HepG2 (cell line): ENCODE results near the gene NABP1. TPM values are rescaled to one million over a fixed set of nuclear protein-coding genes. Genes with fewer than 3 reads are reported as not detected.

Experiments used
- FOSL2 ChIP-seq: sonication (generic); formaldehyde crosslinking; IDR thresholded peaks from 2 replicates; pipeline ENCODE4 v1.4.0; 2020; ENCODE audit warnings: missing genetic modification reagents
- GATAD2A ChIP-seq: IDR thresholded peaks from 2 replicates; pipeline ENCODE4 v1.6.1; 2016
- HMG20A ChIP-seq: IDR thresholded peaks from 2 replicates; pipeline ENCODE4 v1.6.1; 2016; ENCODE audit warnings: borderline replicate concordance
- MBD4 ChIP-seq: IDR thresholded peaks from 2 replicates; pipeline ENCODE4 v1.6.1; 2012; ENCODE audit warnings: low read length, inconsistent platforms, borderline replicate concordance
- MXI1 ChIP-seq: IDR thresholded peaks from 3 replicates; pipeline ENCODE4 v1.6.1; 2012; ENCODE audit warnings: low read depth, low read length, inconsistent platforms, borderline replicate concordance
- NCOA2 ChIP-seq: sonication (generic); formaldehyde crosslinking; IDR thresholded peaks from 2 replicates; pipeline ENCODE4 v1.8.0; 2022; ENCODE audit warnings: inconsistent platforms
- POGZ ChIP-seq: sonication (generic); formaldehyde crosslinking; IDR thresholded peaks from 2 replicates; pipeline ENCODE4 v1.4.0; 2020; ENCODE audit warnings: mild to moderate bottlenecking, missing genetic modification reagents
- POLR2AphosphoS5 ChIP-seq: IDR thresholded peaks from 2 replicates; pipeline ENCODE4 v1.6.1; 2012; ENCODE audit warnings: low read depth, low read length
- PPARG ChIP-seq: conservative IDR thresholded peaks from 2 replicates; pipeline ENCODE4 v1.6.1; 2016; ENCODE audit warnings: missing biosample characterization, missing genetic modification reagents
- RXRB ChIP-seq: IDR thresholded peaks from 2 replicates; pipeline ENCODE4 v1.6.1; 2016; ENCODE audit warnings: borderline replicate concordance, missing genetic modification reagents, missing compliant biosample characterization
- SMC3 ChIP-seq: IDR thresholded peaks from 2 replicates; pipeline ENCODE4 v1.6.1; 2011; ENCODE audit warnings: low read length, improper control_type of control experiment
- TBL1XR1 ChIP-seq: fragments of 150-350 bp; IDR thresholded peaks from 2 replicates; pipeline ENCODE4 v1.6.1; 2014; ENCODE audit warnings: borderline replicate concordance, low read length; ENCODE audit not compliant: partially characterized antibody
- TGIF2 ChIP-seq: IDR thresholded peaks from 2 replicates; pipeline ENCODE4 v1.6.1; 2016; ENCODE audit warnings: control low read depth, missing compliant biosample characterization
- U2AF1 ChIP-seq: fragments of 200-400 bp; formaldehyde crosslinking; optimal IDR thresholded peaks from 2 replicates; pipeline ENCODE3; 2017; ENCODE audit warnings: mild to moderate bottlenecking, low read depth, low read length
- ZFP1 ChIP-seq: IDR thresholded peaks from 2 replicates; pipeline ENCODE4 v1.6.1; 2016
- ZFP36L2 ChIP-seq: sonication (generic); formaldehyde crosslinking; IDR thresholded peaks from 2 replicates; pipeline ENCODE4 v1.4.0; 2020; ENCODE audit warnings: missing genetic modification reagents
- ZKSCAN8 ChIP-seq: IDR thresholded peaks from 2 replicates; pipeline ENCODE4 v1.6.1; 2016; ENCODE audit warnings: borderline replicate concordance, missing genetic modification reagents, missing compliant biosample characterization
- ZNF615 ChIP-seq: sonication (generic); formaldehyde crosslinking; IDR thresholded peaks from 2 replicates; pipeline ENCODE4 v1.5.0; 2020; ENCODE audit warnings: mild to moderate bottlenecking, missing genetic modification reagents, borderline replicate concordance
- polyA plus RNA-seq, 8 experiments: library from polyadenylated mRNA; depleted of rRNA in 3 of 8; stranded (reverse) in 7 of 8; unstranded in 1 of 8; fragments of >200 nt; fragmentation: Illumina TruSeq in 4 of 8; extraction: Trizol in 4 of 8; gene quantifications; 2 replicates each; pipeline versions ENCODE4 v1.2.1 to v1.2.3, GENCODE V29; 2011 to 2016; ENCODE audit warnings: low read depth in 4 of 8, missing spikeins in 1 of 8, mixed read lengths in 1 of 8; ENCODE audit not compliant: insufficient read depth in 1 of 8
- total RNA-seq, 5 experiments: library from RNA; depleted of rRNA; stranded (reverse); fragments of >200 nt; fragmentation: Illumina TruSeq; extraction: Trizol; gene quantifications; 2 replicates each; pipeline ENCODE4 v1.2.3, GENCODE V29; 2016; ENCODE audit warnings: low read depth in 1 of 5
- TF ChIP-seq, protein P1 (sequence below): IDR thresholded peaks from 2 replicates; pipeline ENCODE4 v1.6.1; 2018; ENCODE audit warnings: missing genetic modification reagents
- TF ChIP-seq, protein P2 (sequence below): IDR thresholded peaks from 2 replicates; pipeline ENCODE4 v1.6.1; 2012; ENCODE audit warnings: inconsistent platforms
- TF ChIP-seq, protein P3 (sequence below), 2 experiments: sonication (generic) in 1 of 2; formaldehyde crosslinking in 1 of 2; IDR thresholded peaks; 2 replicates each; pipeline versions ENCODE4 v1.4.0 to v1.6.1; 2018 to 2020; ENCODE audit warnings: missing genetic modification reagents in 2 of 2, borderline replicate concordance in 1 of 2, low read depth in 1 of 2, mild to moderate bottlenecking in 1 of 2, missing biosample characterization in 1 of 2
- TF ChIP-seq, protein P4 (sequence below): IDR thresholded peaks from 2 replicates; pipeline ENCODE4 v1.6.1; 2016; ENCODE audit warnings: low read depth, missing genetic modification reagents, missing compliant biosample characterization

The NABP1 gene
- total and polyA plus RNA-seq, 2 of the 13 experiments (the other 11 are each of a cell fraction or from before 2014, with no cell fraction given): 14.9 to 19.8 TPM

DNA sequence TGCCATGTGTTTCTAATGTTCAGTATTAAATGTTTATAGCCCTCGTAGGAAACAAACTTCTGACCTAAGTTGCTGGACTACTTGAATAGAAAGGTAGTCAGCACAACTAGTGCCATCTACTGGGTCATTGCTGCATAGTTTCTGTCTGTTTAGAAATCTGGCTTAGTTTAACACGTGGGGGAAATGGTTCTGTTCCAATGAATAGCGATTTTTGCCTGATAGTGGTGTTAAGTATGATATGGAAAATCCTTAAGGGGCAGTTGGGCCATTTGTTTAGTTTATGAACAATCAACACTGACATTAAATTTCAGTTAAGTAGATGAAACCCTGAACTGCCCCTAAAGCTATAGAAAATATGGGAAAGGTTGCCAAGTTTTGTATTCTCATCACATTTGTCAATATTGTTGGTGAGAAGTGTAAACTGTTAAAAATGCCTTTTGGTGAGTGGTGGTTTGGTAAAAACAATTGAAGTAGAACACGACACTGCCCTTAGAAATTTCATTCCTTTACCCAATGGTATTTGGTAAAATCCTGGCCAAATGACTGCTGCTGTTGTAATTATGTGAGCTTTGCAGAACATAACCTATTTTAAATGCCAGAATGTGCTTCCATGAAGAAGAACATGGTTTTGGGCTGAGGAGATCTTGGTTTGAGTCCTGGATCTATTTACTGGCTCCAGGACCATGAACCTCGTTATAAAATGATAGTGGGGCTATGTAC is 13.2 kb downstream of the NABP1 start (continued):
- TF ChIP-seq, protein P1, sequence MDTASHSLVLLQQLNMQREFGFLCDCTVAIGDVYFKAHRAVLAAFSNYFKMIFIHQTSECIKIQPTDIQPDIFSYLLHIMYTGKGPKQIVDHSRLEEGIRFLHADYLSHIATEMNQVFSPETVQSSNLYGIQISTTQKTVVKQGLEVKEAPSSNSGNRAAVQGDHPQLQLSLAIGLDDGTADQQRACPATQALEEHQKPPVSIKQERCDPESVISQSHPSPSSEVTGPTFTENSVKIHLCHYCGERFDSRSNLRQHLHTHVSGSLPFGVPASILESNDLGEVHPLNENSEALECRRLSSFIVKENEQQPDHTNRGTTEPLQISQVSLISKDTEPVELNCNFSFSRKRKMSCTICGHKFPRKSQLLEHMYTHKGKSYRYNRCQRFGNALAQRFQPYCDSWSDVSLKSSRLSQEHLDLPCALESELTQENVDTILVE (CRISPR knock-in tag): 0 out of 2 replicates have a peak, but pooled peaks have one; percentile 21
- peak; percentile 77 for TF ChIP-seq TGIF2 (CRISPR knock-in tag)
- peak; percentile 26; the same call in 1 of the 3 replicates for TF ChIP-seq MXI1
- peak; percentile 16; the same call in 1 of the 2 replicates for TF ChIP-seq FOSL2 (CRISPR knock-in tag)
- no peak for TF ChIP-seq ZFP36L2 (CRISPR knock-in tag)
- peak; percentile 91 for TF ChIP-seq SMC3
- peak; percentile 43; the same call in 1 of the 2 replicates for TF ChIP-seq PPARG (CRISPR knock-in tag)
- peak; percentile 46 for TF ChIP-seq GATAD2A
- 0 out of 2 replicates have a peak, but pooled peaks have one; percentile 43 for TF ChIP-seq MBD4
- TF ChIP-seq TBL1XR1: peak; percentile 26
- TF ChIP-seq, protein P2, sequence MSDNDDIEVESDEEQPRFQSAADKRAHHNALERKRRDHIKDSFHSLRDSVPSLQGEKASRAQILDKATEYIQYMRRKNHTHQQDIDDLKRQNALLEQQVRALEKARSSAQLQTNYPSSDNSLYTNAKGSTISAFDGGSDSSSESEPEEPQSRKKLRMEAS: peak; percentile 60
- 0 out of 2 replicates have a peak, but pooled peaks have one; percentile 24 for TF ChIP-seq ZNF615 (CRISPR knock-in tag)
- TF ChIP-seq U2AF1: no peak
- no peak for TF ChIP-seq NCOA2 (CRISPR knock-in tag)
- no peak for TF ChIP-seq POGZ (CRISPR knock-in tag)
- TF ChIP-seq HMG20A (CRISPR knock-in tag): peak; percentile 22; the same call in 1 of the 2 replicates
- TF ChIP-seq, protein P3, sequence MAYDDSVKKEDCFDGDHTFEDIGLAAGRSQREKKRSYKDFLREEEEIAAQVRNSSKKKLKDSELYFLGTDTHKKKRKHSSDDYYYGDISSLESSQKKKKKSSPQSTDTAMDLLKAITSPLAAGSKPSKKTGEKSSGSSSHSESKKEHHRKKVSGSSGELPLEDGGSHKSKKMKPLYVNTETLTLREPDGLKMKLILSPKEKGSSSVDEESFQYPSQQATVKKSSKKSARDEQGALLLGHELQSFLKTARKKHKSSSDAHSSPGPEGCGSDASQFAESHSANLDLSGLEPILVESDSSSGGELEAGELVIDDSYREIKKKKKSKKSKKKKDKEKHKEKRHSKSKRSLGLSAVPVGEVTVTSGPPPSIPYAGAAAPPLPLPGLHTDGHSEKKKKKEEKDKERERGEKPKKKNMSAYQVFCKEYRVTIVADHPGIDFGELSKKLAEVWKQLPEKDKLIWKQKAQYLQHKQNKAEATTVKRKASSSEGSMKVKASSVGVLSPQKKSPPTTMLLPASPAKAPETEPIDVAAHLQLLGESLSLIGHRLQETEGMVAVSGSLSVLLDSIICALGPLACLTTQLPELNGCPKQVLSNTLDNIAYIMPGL (CRISPR knock-in tag; IDR thresholded peaks at IDR 0.05; ENCODE audit: borderline replicate concordance in 1 of 2, low read depth in 1 of 2): peak; percentile 20 to 51; a peak in 1 of 4 replicates
- 0 out of 2 replicates have a peak, but pooled peaks have one; percentile 50 for TF ChIP-seq ZKSCAN8 (CRISPR knock-in tag)
- peak; percentile 65; the same call in 1 of the 2 replicates for TF ChIP-seq RXRB (CRISPR knock-in tag)
- TF ChIP-seq, protein P4, sequence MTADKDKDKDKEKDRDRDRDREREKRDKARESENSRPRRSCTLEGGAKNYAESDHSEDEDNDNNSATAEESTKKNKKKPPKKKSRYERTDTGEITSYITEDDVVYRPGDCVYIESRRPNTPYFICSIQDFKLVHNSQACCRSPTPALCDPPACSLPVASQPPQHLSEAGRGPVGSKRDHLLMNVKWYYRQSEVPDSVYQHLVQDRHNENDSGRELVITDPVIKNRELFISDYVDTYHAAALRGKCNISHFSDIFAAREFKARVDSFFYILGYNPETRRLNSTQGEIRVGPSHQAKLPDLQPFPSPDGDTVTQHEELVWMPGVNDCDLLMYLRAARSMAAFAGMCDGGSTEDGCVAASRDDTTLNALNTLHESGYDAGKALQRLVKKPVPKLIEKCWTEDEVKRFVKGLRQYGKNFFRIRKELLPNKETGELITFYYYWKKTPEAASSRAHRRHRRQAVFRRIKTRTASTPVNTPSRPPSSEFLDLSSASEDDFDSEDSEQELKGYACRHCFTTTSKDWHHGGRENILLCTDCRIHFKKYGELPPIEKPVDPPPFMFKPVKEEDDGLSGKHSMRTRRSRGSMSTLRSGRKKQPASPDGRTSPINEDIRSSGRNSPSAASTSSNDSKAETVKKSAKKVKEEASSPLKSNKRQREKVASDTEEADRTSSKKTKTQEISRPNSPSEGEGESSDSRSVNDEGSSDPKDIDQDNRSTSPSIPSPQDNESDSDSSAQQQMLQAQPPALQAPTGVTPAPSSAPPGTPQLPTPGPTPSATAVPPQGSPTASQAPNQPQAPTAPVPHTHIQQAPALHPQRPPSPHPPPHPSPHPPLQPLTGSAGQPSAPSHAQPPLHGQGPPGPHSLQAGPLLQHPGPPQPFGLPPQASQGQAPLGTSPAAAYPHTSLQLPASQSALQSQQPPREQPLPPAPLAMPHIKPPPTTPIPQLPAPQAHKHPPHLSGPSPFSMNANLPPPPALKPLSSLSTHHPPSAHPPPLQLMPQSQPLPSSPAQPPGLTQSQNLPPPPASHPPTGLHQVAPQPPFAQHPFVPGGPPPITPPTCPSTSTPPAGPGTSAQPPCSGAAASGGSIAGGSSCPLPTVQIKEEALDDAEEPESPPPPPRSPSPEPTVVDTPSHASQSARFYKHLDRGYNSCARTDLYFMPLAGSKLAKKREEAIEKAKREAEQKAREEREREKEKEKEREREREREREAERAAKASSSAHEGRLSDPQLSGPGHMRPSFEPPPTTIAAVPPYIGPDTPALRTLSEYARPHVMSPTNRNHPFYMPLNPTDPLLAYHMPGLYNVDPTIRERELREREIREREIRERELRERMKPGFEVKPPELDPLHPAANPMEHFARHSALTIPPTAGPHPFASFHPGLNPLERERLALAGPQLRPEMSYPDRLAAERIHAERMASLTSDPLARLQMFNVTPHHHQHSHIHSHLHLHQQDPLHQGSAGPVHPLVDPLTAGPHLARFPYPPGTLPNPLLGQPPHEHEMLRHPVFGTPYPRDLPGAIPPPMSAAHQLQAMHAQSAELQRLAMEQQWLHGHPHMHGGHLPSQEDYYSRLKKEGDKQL (CRISPR knock-in tag): 0 out of 2 replicates have a peak, but pooled peaks have one; percentile 24
- 0 out of 2 replicates have a peak, but pooled peaks have one; percentile 7 for TF ChIP-seq POLR2AphosphoS5
- no peak for TF ChIP-seq ZFP1
